SK-N-MC (cell line): ENCODE data around the gene KLK2.

ENCODE experiments used
- EZH2 ChIP-seq: fragments of 200-600 bp; sonication (generic); IDR thresholded peaks from one replicate; pipeline ENCODE4 v1.6.1; 2017; ENCODE audit warnings: antibody characterized with exemption
- FOXP2 ChIP-seq: optimal IDR thresholded peaks from 2 replicates; pipeline ENCODE3; 2011; ENCODE audit warnings: mild to moderate bottlenecking, moderate library complexity; ENCODE audit not compliant: insufficient read depth; ENCODE audit errors: extremely low read length, control extremely low read depth

DNA sequence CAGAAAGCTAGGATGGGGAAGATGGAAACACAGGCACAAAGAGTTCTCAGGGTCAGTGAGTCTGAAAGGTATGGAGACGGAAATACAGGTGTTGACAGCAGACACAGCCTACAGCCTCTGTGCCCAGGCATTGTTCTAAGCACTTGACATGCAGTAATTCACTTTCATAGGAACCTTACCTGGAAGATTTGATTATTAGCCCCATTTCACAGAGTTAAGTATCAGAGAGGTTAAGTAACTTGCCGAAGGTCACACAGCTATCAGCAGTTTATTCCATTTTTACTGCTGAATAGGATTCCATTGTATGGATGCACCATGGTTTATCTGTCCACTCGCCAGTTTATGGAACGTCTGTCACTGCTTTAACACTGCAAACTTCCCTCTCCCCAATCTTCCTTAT lies 24.8 kb downstream of the KLK2 start:
- TF ChIP-seq EZH2 = no peak
- no peak for TF ChIP-seq FOXP2
